Stimulated activated CD4-positive, alpha-beta T cell treated with anti-CD3 and anti-CD28 coated beads, Interleukin-4, amount 100 ng/mL, for 48 hours (primary cell): Measurements from ENCODE around the gene CNNM4.
A peak's percentile ranks its signal among the peaks of the same experiment; 100 is the strongest.
"Not testable (repeated sequence)": the region's sequence is repeated elsewhere in the genome, so short reads cannot be mapped to it uniquely, and the experiment has no call there.

ENCODE experiments used
- DNase-seq, 2 donors: peaks; one replicate each; pipeline ENCODE4 v3.0.0-alpha.2; 2020; ENCODE audit warnings: low read depth in 2 of 2

Gene CNNM4

DNA sequence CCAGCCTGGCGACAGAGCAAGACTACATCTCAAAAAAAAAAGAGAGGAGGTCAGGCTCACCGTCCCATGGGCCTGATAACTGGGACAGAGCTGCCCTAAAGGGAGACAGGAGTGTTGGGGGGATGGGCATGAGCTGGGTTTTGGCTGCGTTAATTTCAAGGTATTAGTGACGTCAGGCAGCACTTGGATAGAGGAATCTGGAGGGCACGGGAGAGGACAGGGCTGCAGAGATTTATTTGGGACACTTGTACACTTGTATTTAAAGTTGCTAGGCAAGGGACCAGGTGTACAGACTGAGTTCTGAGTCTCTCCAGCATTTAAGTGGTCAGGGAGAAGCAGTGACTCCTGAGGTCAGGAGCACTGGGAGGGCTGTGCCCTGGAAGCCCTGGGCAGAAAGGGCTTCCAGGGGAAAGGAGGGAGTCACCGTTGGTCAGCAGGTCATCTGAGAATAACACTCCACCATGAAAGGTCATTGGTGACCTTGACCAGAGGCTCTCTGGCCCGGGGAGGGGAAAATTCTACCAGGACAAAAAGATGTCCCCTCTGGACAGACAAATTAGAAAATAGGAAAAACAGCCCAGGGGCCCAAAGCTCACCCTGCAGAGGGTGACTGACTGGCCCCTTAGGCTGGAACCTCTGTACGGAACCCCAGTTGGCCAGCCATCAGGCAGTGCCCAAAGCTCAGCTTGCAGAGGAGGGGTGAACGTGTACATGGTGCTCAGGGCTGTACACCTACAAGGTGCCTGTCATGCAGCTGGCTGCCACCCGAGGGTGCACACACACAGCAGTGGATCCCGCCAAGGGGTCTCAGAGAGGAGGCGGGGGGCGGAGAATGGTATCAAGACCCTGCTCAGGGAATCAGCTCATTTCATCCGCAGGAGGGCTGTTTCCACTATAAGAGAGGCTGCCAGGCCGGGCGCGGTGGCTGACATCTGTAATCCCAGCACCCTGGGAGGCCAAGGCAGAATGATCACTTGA is 32.4 kb downstream of the CNNM4 start:
- DNase-seq: no peak

DNA sequence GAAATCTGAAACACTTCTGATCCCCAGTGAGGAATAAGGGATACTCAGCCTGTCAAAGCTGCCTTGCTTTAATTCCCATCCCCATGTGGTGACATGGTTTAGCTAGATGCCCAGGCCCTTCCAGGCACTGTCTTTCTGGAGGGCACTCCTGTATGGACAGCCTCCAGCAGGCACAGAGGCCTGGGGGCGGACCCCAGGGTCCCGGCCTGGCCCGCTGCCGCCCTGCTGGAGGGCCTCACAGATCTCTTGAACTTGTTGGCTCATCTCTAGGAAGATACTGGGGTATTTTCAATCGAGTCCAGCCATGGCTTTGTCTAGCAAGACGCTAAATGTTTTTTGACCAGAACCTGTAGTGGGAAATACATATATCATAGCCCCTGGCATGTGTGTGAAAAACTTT is 34.4 kb downstream of the CNNM4 start:
- no peak for DNase-seq

DNA sequence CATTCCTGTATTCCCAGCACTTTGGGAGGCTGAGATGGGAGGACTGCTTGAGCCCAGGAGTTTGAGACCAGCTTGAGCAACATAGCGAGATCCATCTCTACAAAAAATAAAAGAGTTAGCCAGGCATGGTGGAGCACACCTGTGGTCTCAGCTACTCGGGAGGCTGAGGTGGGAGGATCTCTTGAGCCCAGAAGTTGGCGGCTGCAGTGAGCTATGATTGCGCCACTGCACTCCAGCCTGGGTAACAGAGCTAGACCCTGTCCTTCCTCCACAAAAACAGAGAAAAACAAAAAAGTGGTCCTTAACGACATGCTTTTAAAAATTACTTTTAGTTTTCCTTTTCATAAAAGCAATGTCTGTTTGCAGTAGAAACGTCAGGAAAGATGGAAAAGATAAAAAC is 35.8 kb downstream of the CNNM4 start:
- not testable (repeated sequence) for DNase-seq

DNA sequence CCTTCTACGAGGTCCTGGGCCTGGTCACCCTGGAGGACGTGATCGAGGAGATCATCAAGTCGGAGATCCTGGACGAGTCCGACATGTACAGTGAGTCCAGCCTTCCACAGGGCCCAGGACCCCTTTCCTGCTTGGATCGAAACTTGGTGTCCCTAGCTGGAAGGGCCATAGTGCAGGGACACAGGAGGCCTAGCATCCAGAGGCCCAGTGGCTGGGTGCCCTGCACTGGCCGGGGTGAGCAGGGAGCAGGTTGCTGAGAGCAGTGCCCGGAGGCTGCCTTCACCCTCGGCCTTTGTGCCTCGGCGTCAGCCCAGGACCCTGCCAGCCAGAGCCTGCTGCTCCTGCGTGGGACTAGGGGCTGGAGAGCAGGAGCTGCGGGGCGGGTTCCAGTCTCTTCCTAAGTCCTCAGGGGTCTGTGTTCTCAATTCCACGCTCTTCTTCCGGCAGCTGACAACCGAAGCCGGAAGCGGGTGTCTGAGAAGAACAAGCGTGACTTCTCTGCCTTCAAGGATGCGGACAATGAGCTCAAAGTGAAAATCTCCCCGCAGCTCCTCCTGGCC is 36.4 kb downstream of the CNNM4 start:
- no peak for DNase-seq

DNA sequence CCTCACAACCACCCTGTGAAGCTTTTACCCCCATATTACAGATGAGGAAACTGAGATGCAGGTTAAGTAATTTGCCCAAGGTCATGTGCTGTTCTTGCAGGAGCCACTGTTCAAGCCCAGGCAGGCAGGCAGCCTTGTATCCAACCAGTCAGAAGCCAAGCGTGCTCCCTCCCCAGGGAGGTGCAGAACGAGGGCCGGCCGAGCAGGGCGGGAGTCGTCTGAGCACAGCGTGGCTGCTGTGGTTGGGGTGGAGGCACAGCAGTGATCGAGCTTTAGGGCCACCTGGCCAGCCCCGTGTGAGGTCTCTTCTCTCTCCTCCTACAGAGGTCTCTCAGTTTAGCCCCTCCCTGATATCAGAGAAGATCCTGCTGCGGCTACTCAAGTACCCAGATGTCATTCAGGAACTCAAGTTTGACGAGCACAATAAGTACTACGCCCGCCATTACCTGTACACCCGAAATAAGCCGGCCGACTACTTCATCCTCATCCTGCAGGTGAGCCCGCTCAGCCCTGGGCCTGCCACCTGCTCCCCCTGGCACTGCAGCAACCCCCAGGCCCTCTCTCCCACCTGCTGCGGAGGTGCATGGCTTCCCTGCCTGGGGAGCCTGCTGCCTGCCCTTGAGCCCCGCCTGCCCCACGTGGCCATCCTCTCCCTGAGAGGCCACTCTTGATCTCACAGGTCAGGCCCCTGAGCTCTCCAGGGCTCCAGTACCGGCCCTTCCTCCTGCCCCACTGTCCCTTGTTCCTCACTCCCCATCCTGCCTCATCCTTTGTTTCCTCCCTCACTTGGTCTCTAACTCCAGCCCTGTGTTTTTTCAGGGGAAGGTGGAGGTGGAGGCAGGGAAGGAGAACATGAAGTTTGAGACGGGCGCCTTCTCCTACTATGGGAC is 38.3 kb downstream of the CNNM4 start:
- DNase-seq: no peak

DNA sequence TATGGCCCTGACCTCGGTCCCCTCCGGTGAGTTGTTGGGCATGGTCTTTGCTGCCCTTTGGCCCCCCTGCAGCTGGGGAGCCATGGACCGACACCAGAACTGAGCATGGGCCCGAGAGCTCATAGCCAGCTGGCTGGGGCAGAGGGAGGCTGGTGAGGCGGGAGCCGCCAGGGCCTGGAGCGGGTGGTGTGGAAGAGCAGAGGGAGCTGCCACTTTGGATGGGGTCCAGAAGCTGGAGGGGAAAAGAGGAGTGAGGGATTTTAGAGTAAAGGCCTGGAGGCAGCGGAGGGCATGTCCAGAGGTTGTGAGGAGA is 38.9 kb downstream of the CNNM4 start:
- no peak for DNase-seq

DNA sequence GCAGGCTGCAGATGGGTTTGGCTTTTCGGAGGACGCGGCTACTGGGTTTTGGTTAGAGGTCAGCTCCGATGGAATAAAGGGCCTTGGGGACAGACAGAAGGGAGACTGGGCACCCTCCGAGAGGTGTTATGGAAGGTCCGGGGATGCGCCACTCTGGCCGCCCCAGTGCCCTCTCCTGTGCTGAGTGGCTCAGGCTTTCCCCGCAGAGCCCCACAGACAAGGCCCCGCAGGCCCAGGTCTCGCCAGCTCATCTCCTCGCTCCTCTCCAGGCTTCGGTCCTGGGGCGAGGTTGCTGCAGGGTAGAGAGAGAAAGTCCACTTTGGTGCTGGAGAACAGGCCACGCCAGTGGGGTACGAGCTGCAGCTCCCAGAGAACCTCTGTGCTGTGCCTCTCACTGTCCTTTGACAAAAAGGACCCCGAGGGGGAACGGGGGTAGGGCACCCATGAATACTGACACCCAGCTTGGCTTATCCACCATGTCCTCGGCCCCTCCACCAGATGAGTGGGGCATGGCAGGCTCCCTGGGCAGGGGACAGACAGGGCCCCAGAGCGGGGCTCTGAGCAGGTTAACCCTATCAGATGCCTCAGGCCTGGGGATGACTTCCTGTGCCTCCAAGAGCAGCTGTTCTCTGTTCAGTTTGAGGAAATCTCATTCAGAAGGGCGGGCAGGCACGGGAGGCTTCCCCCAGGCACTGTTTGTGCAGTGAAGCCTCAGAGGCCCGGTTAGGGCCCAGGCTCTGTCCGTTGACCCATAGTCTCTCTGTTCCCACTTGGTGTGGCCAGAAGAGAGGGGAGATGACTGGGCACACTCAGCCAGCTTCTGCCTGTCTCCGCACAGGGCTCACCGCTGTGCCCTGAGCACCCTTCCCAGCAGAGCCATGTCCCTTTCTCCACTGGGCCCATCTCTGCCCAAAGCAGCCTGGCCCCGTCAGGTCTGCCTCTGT is 39.6 kb downstream of the CNNM4 start:
- DNase-seq: no peak

DNA sequence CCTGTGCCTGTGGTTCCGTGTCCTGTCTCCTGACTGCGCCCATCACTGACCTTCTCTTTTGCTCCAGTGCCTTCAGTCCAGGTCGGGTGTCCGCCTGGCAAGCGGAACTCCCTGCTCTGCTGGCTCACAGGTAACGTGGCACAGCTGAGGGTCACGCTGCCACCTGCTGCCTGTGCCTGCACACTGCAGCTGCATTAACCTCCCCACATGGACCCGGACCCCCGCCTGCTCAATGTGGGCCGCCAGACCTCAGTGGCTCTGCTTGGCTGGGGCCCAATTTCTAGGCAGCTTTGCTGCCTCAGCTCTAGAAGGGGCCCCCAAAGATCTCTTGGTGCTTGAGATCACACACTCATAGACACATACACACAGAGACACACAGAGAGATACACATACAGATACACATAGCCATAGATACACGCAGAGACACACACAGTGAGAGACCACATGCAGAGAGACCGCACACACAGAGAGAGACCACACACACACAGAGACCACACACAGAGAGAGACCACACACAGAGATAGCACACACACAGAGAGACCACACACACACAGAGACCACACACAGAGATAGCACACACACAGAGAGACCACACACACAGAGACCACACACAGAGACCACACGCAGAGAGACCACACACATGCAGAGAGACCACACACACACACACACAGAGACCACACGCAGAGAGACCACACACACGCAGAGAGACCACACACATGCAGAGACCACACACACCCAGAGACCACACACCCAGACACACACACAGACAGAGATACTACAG is 40.5 kb downstream of the CNNM4 start:
- peak; percentile 61 to 65 for DNase-seq

DNA sequence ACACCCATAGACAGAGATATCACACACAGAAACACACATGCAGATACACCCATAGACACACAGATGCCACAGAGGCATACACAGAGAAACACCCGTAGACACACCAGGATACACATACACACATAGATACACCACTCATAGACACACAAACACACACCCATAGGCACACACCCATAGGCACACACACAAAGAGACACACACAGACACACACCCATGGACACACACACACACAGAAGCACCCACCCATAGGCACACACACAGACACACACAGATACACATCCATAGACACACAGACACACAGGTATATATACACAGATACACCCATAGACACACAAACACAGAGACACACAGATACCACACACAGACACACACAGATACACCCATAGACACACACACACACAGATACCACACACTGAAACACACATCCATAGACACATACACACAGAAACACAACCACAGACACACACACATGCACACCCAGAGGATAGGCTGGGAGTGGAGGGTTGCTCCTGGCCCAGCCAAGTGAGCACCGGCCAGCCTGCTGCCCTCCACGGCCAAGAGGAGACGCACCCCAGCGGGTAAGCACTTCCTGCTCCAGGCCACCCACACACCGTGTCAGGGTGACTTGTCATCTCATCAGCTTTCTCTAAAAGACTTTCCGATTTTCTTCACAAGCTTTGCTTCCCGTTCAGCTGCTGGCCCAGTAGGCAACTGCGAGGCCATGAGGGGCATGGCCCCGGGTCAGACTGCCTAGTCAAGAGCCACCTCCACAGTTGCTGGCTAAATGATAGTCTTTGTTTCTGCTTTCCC is 41.3 kb downstream of the CNNM4 start:
- peak; percentile 23 to 45 for DNase-seq

DNA sequence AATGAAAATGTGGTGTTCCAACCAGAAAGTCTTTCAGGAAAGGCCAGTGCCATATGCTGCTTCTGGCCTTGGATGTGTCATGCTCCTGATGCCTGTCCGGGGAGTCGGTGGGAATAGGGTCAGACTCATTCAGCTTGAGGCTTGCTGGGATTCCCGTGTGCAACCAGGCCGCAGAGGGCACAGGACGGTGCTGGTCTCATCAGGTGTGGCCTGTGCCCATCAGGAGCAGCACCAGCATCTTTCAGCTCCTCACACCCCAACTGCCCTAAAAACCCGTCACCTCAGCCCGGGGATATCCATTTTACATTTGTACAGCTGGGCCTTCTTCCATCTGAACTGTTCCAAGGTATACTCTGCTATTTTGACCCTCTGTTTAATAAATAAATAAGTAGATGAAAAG is 42.0 kb downstream of the CNNM4 start:
- DNase-seq: no peak

DNA sequence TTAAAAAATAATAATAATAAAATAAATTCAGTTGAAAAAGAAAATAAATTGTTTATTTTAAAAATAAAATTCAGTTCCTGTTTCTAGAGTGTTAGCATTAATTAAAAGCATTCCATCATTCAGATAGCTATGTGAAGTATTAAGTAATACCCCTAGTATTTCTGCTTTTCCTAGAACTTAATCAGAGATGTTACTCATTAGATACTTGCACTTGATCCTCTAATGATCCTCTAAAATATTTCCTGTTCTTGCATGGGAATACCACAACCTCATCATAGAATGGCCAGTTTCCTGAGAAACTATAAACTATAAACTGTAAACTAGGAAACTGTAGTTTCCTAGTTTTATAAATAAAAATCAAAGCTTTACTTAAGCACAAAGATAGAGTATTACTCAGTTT is 44.3 kb downstream of the CNNM4 start:
- no peak for DNase-seq

DNA sequence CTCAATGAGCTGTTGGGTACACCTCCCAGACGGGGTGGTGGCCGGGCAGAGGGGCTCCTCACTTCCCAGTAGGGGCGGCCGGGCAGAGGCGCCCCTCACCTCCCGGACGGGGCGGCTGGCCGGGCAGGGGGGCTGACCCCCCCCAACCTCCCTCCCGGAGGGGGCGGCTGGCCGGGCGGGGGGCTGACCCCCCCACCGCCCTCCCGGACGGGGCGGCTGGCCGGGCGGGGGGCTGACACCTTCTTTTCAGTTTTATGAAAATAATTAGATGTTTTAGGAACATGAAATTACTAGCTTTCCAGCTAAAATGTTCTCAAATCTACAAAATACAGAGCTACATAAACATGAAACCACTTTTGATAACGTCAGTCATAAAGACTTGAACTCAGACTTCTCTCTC is 45.2 kb downstream of the CNNM4 start:
- not testable (repeated sequence) for DNase-seq

DNA sequence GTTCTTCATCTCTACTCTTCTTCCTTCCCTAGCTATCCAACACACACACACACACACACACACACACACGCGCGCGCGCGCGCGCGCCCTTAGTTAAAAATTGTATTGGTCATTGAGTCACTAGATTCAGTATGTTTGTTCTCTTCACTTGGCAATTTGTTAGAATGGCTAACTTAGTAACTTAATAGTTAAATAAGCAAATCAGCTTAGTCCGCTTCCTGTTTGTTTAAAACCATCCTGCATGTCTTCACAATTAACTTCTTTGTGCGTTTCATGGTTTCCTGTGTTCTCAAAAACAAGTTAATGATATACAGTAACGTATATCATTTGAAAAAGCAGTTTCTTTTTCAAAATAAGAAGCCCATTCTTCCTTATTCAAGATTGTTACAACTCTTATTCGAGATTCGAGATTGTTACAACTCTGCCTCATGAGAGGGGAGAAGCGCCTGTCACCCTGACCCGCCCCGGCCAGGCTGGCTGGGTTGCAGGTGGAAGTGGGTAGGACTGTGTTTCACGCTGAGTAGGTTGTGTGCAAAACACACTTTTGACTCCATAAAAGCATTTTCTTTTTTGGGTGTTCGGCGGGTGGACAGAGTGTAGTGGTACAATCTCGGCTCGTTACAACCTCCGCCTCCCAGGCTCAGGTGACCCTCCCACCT is 45.9 kb downstream of the CNNM4 start:
- no peak for DNase-seq

DNA sequence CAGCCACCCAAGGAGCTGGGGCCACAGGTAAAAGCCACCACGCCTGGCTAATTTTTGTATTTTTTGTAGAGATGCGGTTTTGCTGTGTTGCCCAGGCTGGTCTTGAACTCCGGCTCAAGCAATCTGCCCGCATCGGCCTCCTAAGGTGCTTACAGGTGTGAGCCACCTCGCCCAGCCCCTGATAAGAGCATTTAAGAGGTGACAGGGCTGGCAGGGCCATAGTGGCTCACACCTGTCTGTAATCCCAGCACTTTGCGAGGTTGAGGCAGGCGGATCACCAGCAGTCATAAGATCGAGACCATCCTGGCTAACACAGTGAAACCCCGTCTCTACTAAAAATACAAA is 46.4 kb downstream of the CNNM4 start:
- no peak for DNase-seq

DNA sequence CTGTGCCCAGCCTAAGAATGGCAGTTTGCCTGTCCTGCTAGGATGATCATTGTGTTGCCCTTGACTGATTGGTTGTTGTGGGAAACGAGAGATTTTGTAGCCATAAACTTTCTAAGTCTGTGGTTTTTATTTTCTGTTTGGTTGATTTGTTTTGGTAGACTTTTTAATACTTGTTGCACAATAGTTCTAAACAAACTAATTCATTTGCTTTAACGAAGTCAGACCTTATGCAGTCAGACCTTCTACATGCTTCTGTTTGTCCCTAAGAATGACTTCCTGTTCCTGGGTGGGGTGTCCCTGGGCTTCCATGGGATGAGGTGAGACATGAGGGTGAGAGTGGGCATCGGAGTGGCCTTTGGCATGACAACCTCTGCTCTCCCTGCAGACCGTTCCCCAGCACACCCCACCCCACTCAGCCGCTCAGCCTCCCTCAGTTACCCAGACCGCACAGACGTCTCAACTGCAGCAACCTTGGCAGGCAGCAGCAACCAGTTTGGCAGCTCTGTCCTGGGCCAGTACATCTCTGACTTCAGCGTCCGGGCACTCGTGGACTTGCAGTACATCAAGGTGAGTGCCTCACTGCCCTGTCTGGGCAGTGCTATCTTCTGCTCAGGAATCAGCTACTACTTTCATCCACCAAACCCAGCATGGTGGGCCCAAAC is 47.6 kb downstream of the CNNM4 start:
- no peak for DNase-seq

DNA sequence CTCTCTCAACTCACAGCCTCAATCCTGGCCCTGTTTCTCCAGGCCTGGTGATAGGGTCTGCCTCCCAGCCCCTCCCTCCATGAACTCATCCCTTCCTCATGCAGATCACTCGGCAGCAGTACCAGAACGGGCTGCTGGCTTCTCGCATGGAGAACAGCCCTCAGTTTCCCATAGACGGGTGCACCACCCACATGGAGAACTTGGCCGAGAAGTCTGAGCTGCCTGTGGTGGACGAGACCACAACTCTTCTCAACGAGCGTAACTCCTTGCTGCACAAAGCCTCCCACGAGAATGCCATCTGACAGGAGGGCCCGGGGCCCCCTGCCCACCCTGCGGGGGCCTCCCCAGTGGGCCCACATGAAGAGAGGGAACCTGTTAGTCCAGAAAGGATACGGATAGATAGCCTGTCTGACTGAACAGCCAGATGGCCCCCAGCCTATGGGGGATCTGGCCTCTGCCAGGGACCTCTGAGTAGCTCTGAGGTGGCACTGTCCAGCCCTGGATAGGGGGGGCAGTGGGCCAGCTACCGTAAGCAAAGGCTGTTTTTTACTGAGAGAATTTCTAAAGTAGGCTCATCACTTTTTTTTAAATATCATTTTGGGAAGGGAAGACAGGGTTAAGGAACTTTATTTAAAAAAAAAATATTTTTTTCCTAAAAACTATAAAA is 48.6 kb downstream of the CNNM4 start:
- DNase-seq: no peak

DNA sequence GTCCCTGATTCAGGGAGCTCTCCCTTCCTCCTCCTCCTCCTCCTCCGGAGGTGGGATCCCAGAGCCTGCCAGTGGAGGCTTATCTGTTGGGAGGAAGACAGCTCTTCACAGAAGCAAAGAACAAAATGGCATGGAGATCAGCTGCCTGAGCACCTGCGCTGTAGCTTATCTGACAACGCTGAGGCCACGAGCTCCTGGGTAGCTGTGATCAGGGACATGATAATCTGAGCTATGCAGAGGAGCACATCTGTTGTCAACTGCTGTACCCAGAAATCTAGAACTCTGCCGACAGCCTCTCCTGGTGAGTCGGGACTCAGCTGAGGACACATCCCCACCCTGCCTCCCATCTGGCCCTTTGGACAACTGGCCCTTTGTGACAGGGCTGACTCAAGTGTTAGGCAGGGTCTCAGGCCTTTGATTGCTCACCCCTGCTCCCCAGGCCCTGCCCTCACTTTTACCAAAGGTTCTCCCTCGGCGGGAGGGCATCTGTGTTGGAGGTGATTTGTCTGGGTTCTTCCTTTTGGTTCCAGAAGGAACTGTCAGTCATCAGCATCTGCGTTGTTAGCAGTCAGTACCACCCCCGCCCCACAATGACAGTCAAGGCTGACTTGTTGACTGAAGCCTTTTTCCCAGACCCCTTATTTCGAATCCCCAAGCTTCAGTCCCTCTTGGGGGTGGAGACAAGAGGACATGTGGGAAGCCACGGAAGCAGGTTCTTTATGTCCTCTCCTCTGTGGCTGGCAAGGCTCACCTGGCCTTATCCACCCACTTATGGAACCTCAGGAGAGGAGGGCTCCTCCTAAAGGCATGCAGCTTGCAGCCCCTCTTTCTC is 49.5 kb downstream of the CNNM4 start:
- no peak for DNase-seq
